BJ (cell line): ENCODE results near the gene CASR. TPM values are rescaled to one million over a fixed set of nuclear protein-coding genes. Genes with fewer than 3 reads are reported as not detected.
"Not testable (repeated sequence)": the region's sequence is repeated elsewhere in the genome, so short reads cannot be mapped to it uniquely, and the experiment has no call there.

ENCODE experiments used
- CTCF ChIA-PET: fragments of 350-600 bp; formaldehyde crosslinking; extraction: SDS; loops from one replicate; lab custom pipeline; 2021; ENCODE audit warnings: antibody characterized with exemption, inconsistent platforms; lab: Yijun Ruan, JAX
- POLR2A ChIA-PET: fragments of 300-600 bp; sonication (Branson Sonifier 250); formaldehyde crosslinking; extraction: SDS; loops from one replicate; lab custom pipeline; 2021; ENCODE audit warnings: antibody characterized with exemption; lab: Charles Lee
- DNase-seq: peaks from one replicate; pipeline ENCODE4 v3.0.0-alpha.2; 2011; ENCODE audit warnings: low read depth
- H3K27me3 ChIP-seq: 2 replicates; pipeline ENCODE4 v1.6.0; 2011; ENCODE audit warnings: low read length; ENCODE audit not compliant: control insufficient read depth, insufficient read depth
- H3K36me3 ChIP-seq: 2 replicates; pipeline ENCODE4 v1.5.1; 2011; ENCODE audit warnings: low read length; ENCODE audit not compliant: control insufficient read depth, insufficient read depth
- H3K4me3 ChIP-seq: 2 replicates; pipeline ENCODE4 v1.5.1; 2011; ENCODE audit warnings: low read depth, mild to moderate bottlenecking, control low read depth, low read length
- CTCF ChIP-seq: IDR thresholded peaks from 2 replicates; pipeline ENCODE4 v1.5.1; 2011; ENCODE audit warnings: low read depth, mild to moderate bottlenecking, control low read depth, inconsistent platforms, low read length, moderate library complexity; ENCODE audit not compliant: insufficient read depth
- polyA plus RNA-seq: library from polyadenylated mRNA; depleted of rRNA; stranded (reverse); fragments of >200 nt; gene quantifications from 2 replicates; pipeline ENCODE4 v1.2.3, GENCODE V29; 2011

The CASR gene
- polyA plus RNA-seq, 1 experiment: not detected

GRCh38 chr3:122167630-122168029 is 15.8 kb upstream of the CASR start:
- Histone ChIP-seq H3K4me3 (no peak overlapping the region), H3K36me3 (no peaks in the 10 kb centered on the region), H3K27me3 (no peaks in the 10 kb centered on the region)
- ChIA-PET POLR2A (no interaction called here), CTCF (no interaction called here)
- no peak for TF ChIP-seq CTCF
- DNase-seq: no peak

- POLR2A ChIA-PET: no interaction called here
- Histone ChIP-seq H3K4me3 (no peak overlapping the region), H3K27me3 (no peaks in the 10 kb centered on the region), H3K36me3 (no peaks in the 10 kb centered on the region)
- DNase-seq: no peak
- no peak for TF ChIP-seq CTCF
- CTCF ChIA-PET: no interaction called here
Observed at GRCh38 chr3:122168044-122168443, 15.4 kb upstream of the CASR start.

- POLR2A ChIA-PET: no interaction called here
- CTCF ChIA-PET: no interaction called here
- H3K27me3 ChIP-seq: no peaks in the 10 kb centered on the region
- H3K36me3 ChIP-seq: no peaks in the 10 kb centered on the region
- no peak overlapping the region for H3K4me3 ChIP-seq
- no peak for TF ChIP-seq CTCF
- DNase-seq: no peak
Observed at GRCh38 chr3:122169911-122170310, 13.6 kb upstream of the CASR start.

GRCh38 chr3:122171361-122171760 is 12.1 kb upstream of the CASR start:
- POLR2A ChIA-PET, H3K36me3 ChIP-seq, CTCF ChIA-PET, H3K27me3 ChIP-seq, H3K4me3 ChIP-seq, DNase-seq: not testable (repeated sequence)

GRCh38 chr3:122178711-122179110 is 4.8 kb upstream of the CASR start:
- no peak for DNase-seq
- POLR2A ChIA-PET: no interaction called here
- CTCF ChIA-PET: no interaction called here

More at GRCh38 chr3:122178711-122179110, 4.8 kb upstream of the CASR start:
- Histone ChIP-seq H3K4me3 (no peak overlapping the region), H3K27me3 (no peaks in the 10 kb centered on the region), H3K36me3 (no peaks in the 10 kb centered on the region)
- no peak for TF ChIP-seq CTCF
